Left lung (tissue), 10 donors: ENCODE measurements around the gene ASB6. TPM values are rescaled to one million over a fixed set of nuclear protein-coding genes. Genes with fewer than 3 reads are reported as not detected.

Source experiments
- ATAC-seq: fragments of 200-7000 bp; cut with Tn5 transposase; one replicate; pipeline ENCODE4 v1.9.1; 2020; ENCODE audit warnings: moderate library complexity
- DNase-seq, 4 donors: peaks; one replicate each; pipeline ENCODE4 v3.0.0-alpha.2; 2013 to 2020
- H3K27ac ChIP-seq, 2 donors: fragments of 200-600 bp; sonication (generic) in 1 of 2; one replicate each; pipeline versions ENCODE4 v1.5.0 to v1.8.0; 2020 to 2021
- H3K27me3 ChIP-seq, 2 donors: fragments of 200-600 bp; sonication (generic) in 1 of 2; one replicate each; pipeline versions ENCODE4 v1.5.0 to v1.8.0; 2020 to 2021
- H3K36me3 ChIP-seq, 2 donors: fragments of 200-600 bp; sonication (generic) in 1 of 2; one replicate each; pipeline versions ENCODE4 v1.5.0 to v1.8.0; 2020 to 2021
- H3K4me1 ChIP-seq, 2 donors: fragments of 200-600 bp; one replicate each; pipeline ENCODE4 v1.8.0; 2021
- H3K4me3 ChIP-seq, 2 donors: fragments of 200-600 bp; sonication (generic) in 1 of 2; one replicate each; pipeline versions ENCODE4 v1.5.0 to v1.8.0; 2020 to 2021; ENCODE audit warnings: mild to moderate bottlenecking in 1 of 2
- H3K9me3 ChIP-seq, 2 donors: fragments of 200-600 bp; sonication (generic) in 1 of 2; one replicate each; pipeline versions ENCODE4 v1.5.0 to v1.8.0; 2020 to 2021
- intact Hi-C, 2 donors: fragments of 100-400 bp; cut with DNase I; formaldehyde crosslinking; loops; one replicate each; pipeline versions ENCODE4 v1.11.2 to v1.14.2; 2022
- polyA plus RNA-seq, 6 donors: library from polyadenylated mRNA; unstranded; fragments of 120-200 nt; gene quantifications; one replicate each; pipeline ENCODE4 v1.2.1, GENCODE V29; 2013; ENCODE audit not compliant: insufficient read length in 6 of 6
- total RNA-seq, 2 donors: library from RNA; stranded (reverse); fragmentation: NEBNext Ultra II Directional; extraction: Animal tissue kit (Norgen Biotek cat#: 25700); gene quantifications; one replicate each; pipeline ENCODE4 v1.2.1, GENCODE V29; 2021
- TF ChIP-seq, protein P1 (sequence below), 2 donors: fragments of 200-600 bp; sonication (generic) in 1 of 2; IDR thresholded peaks; one replicate each; pipeline versions ENCODE4 v1.5.0 to v1.8.0; 2021; ENCODE audit warnings: antibody characterized with exemption in 2 of 2
- donor health status: DM: no; HTN: yes; CAD: no.
- donor health status: DM: no; HTN: no; CAD: no.

Gene ASB6
- total and polyA plus RNA-seq, 8 donors = 14.0 to 18.0 (median 15.7) TPM

DNA sequence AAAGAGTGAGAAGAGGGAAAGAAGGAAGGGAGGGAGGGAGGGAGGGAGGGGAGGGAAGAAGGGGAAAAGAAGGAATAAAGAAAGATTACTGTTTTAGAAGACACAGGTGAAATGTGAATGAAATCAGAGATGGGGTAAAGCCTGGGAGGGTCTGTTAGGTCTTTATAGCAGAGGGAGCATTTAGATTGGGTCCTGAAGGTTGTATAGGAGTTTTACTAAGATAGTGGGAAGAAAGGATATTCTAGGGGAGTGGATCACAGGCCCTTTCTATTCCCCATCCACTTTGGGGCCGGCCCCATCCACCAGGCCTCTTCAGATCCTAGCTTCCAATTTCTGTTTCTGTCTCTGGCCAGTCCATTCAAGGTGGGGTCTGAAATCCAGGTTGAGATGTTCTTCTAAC lies 56.6 kb downstream of the ASB6 start:
- H3K36me3 ChIP-seq = no peaks in the 10 kb centered on the region
- DNase-seq (no peak), ATAC-seq (no peak)
- peaks cover 0 to 13% of the 10 kb centered on the region in 2 donors for H3K4me1 ChIP-seq
- H3K9me3 ChIP-seq = no peaks in the 10 kb centered on the region
- H3K4me3 ChIP-seq = no peak overlapping the region
- TF ChIP-seq, protein P1, sequence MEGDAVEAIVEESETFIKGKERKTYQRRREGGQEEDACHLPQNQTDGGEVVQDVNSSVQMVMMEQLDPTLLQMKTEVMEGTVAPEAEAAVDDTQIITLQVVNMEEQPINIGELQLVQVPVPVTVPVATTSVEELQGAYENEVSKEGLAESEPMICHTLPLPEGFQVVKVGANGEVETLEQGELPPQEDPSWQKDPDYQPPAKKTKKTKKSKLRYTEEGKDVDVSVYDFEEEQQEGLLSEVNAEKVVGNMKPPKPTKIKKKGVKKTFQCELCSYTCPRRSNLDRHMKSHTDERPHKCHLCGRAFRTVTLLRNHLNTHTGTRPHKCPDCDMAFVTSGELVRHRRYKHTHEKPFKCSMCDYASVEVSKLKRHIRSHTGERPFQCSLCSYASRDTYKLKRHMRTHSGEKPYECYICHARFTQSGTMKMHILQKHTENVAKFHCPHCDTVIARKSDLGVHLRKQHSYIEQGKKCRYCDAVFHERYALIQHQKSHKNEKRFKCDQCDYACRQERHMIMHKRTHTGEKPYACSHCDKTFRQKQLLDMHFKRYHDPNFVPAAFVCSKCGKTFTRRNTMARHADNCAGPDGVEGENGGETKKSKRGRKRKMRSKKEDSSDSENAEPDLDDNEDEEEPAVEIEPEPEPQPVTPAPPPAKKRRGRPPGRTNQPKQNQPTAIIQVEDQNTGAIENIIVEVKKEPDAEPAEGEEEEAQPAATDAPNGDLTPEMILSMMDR (IDR thresholded peaks at IDR 0.05) = no peak
- intact Hi-C loops = no loop called here
- no peaks in the 10 kb centered on the region for H3K27me3 ChIP-seq
- H3K27ac ChIP-seq = no peak overlapping the region

Other genes starting within 250 kb of the ASB6 start
- not detected for gene C9orf50, start 21.1 kb downstream of the ASB6 start, total RNA-seq
- under 1 TPM; 0.18 to 0.51 (median 0.44) TPM for gene C9orf50, start 21.1 kb downstream of the ASB6 start, polyA plus RNA-seq
- gene NTMT1, start 16.0 kb downstream of the ASB6 start, total RNA-seq = 10 to 100 TPM; 25.3 to 35.4 TPM
- 10 to 100 TPM; 19.5 to 26.8 (median 22.8) TPM for gene NTMT1, start 16.0 kb downstream of the ASB6 start, polyA plus RNA-seq
- 1 to 10 TPM; 1.7 to 5.6 TPM for gene PRRX2, start 23.5 kb upstream of the ASB6 start, total RNA-seq
- 1 to 10 TPM in 2 of 6 donors, under 1 TPM in 4; 0.56 to 1.2 (median 0.93) TPM for gene PRRX2, start 23.5 kb upstream of the ASB6 start, polyA plus RNA-seq
- 1 to 10 TPM; 3.2 to 9.8 TPM for gene PTGES, start 110.9 kb upstream of the ASB6 start, total RNA-seq
- 1 to 10 TPM; 5.2 to 6.7 (median 6.1) TPM for gene PTGES, start 110.9 kb upstream of the ASB6 start, polyA plus RNA-seq
- gene TOR1B, start 161.0 kb upstream of the ASB6 start, total RNA-seq = 10 to 100 TPM; 26.1 to 32.1 TPM
- gene TOR1B, start 161.0 kb upstream of the ASB6 start, polyA plus RNA-seq = 10 to 100 TPM; 19.0 to 25.0 (median 21.4) TPM
- 10 to 100 TPM; 32.0 to 38.5 TPM for gene TOR1A, start 182.0 kb upstream of the ASB6 start, total RNA-seq
- gene TOR1A, start 182.0 kb upstream of the ASB6 start, polyA plus RNA-seq = 10 to 100 TPM; 34.2 to 40.0 (median 36.3) TPM
- 10 to 100 TPM; 30.1 to 31.8 TPM for gene C9orf78, start 193.1 kb upstream of the ASB6 start, total RNA-seq
- 10 to 100 TPM; 50.7 to 71.9 (median 67.7) TPM for gene C9orf78, start 193.1 kb upstream of the ASB6 start, polyA plus RNA-seq
- 10 to 100 TPM; 21.0 to 22.9 TPM for gene USP20, start 193.3 kb upstream of the ASB6 start, total RNA-seq
- 10 to 100 TPM; 16.7 to 24.6 (median 21.6) TPM for gene USP20, start 193.3 kb upstream of the ASB6 start, polyA plus RNA-seq